CD14-positive monocyte (primary cell): ENCODE results near the gene NDUFB8. TPM values are rescaled to one million over a fixed set of nuclear protein-coding genes. Genes with fewer than 3 reads are reported as not detected.

Source experiments
- DNase-seq, 3 donors: peaks; one replicate each; pipeline ENCODE4 v3.0.0-alpha.2; 2011 to 2022
- H2AFZ ChIP-seq: 2 replicates; pipeline ENCODE4 v1.6.0; 2012; ENCODE audit warnings: mild to moderate bottlenecking, low read depth, low read length, inconsistent platforms; ENCODE audit not compliant: insufficient read depth, poor library complexity, severe bottlenecking
- H3K27ac ChIP-seq, 2 donors: 1 replicate in 1 of 2; 2 replicates in 1 of 2; pipeline ENCODE4 v1.5.1; 2012 to 2013; ENCODE audit warnings: low read length in 2 of 2, control low read depth in 1 of 2, inconsistent platforms in 1 of 2, low read depth in 1 of 2, mild to moderate bottlenecking in 1 of 2
- H3K27me3 ChIP-seq, 2 donors: one replicate each; pipeline versions ENCODE4 v1.6.0 to v1.6.1; 2011 to 2013; ENCODE audit warnings: low read length in 2 of 2; ENCODE audit not compliant: control insufficient read depth in 2 of 2, insufficient read depth in 2 of 2
- H3K36me3 ChIP-seq, 2 donors: replicated peaks in 1 of 2; 1 replicate in 1 of 2; 2 replicates in 1 of 2; pipeline versions ENCODE4 v1.5.1 to v1.6.1; 2012 to 2013; ENCODE audit warnings: low read length in 2 of 2, control low read depth in 1 of 2, inconsistent platforms in 1 of 2, mild to moderate bottlenecking in 1 of 2; ENCODE audit not compliant: insufficient read depth in 2 of 2, control insufficient read depth in 1 of 2
- H3K4me1 ChIP-seq, 2 donors: 1 replicate in 1 of 2; 2 replicates in 1 of 2; pipeline versions ENCODE4 v1.5.1 to v1.6.1; 2012 to 2013; ENCODE audit warnings: low read length in 2 of 2, control low read depth in 1 of 2, inconsistent platforms in 1 of 2, mild to moderate bottlenecking in 1 of 2, moderate library complexity in 1 of 2; ENCODE audit not compliant: insufficient read depth in 2 of 2, control insufficient read depth in 1 of 2
- H3K4me2 ChIP-seq: replicated peaks from 2 replicates; pipeline ENCODE3; 2012; ENCODE audit warnings: low read length, moderate library complexity, mild to moderate bottlenecking; ENCODE audit not compliant: poor library complexity, severe bottlenecking; ENCODE audit errors: extremely low read depth
- H3K4me3 ChIP-seq, 3 experiments: fragments of 200-600 bp in 1 of 3; sonication (generic) in 1 of 3; replicated peaks in 1 of 3; 1 replicate in 2 of 3; 2 replicates in 1 of 3; pipeline ENCODE4 v1.5.1; 2011 to 2013; ENCODE audit warnings: low read length in 3 of 3, mild to moderate bottlenecking in 3 of 3, control low read depth in 2 of 3, low read depth in 2 of 3, inconsistent platforms in 1 of 3, moderate library complexity in 1 of 3
- H3K79me2 ChIP-seq: 2 replicates; pipeline ENCODE4 v1.6.0; 2012; ENCODE audit warnings: mild to moderate bottlenecking, control low read depth, inconsistent platforms, low read length, moderate library complexity; ENCODE audit not compliant: insufficient read depth
- H3K9ac ChIP-seq: 2 replicates; pipeline ENCODE4 v1.6.0; 2017; ENCODE audit warnings: low read length, mild to moderate bottlenecking; ENCODE audit not compliant: insufficient read depth, poor library complexity, severe bottlenecking
- H3K9me3 ChIP-seq, 2 donors: replicated peaks in 1 of 2; 1 replicate in 1 of 2; 2 replicates in 1 of 2; pipeline versions ENCODE4 v1.5.1 to v1.6.1; 2012 to 2013; ENCODE audit warnings: low read length in 2 of 2, control low read depth in 1 of 2; ENCODE audit not compliant: control insufficient read depth in 1 of 2, insufficient read depth in 1 of 2
- H4K20me1 ChIP-seq: 2 replicates; pipeline ENCODE4 v1.6.0; 2012; ENCODE audit warnings: mild to moderate bottlenecking, low read length, control low read depth, moderate library complexity; ENCODE audit not compliant: insufficient read depth
- H3K27ac Mint-ChIP-seq, 7 donors: one replicate each; pipeline ENCODE4 v1.8.0; 2020; ENCODE audit warnings: mild to moderate bottlenecking in 7 of 7, mixed read lengths in 7 of 7, moderate library complexity in 6 of 7, inconsistent platforms in 2 of 7
- H3K27me3 Mint-ChIP-seq, 3 donors: one replicate each; pipeline ENCODE4 v1.8.0; 2021 to 2022; ENCODE audit warnings: low read depth in 3 of 3, mild to moderate bottlenecking in 3 of 3, mixed read lengths in 3 of 3, moderate library complexity in 3 of 3, inconsistent platforms in 1 of 3
- H3K36me3 Mint-ChIP-seq, 2 donors: one replicate each; pipeline ENCODE4 v1.8.0; 2020; ENCODE audit warnings: mixed read lengths in 2 of 2, inconsistent platforms in 1 of 2, mild to moderate bottlenecking in 1 of 2
- H3K4me1 Mint-ChIP-seq: one replicate; pipeline ENCODE4 v1.8.0; 2020; ENCODE audit warnings: mild to moderate bottlenecking, mixed read lengths
- H3K4me3 Mint-ChIP-seq, 2 donors: one replicate each; pipeline ENCODE4 v1.8.0; 2020; ENCODE audit warnings: mild to moderate bottlenecking in 2 of 2, mixed read lengths in 2 of 2, moderate library complexity in 1 of 2
- H3K9me3 Mint-ChIP-seq, 7 donors: one replicate each; pipeline ENCODE4 v1.8.0; 2020 to 2022; ENCODE audit warnings: mixed read lengths in 7 of 7, mild to moderate bottlenecking in 6 of 7, moderate library complexity in 6 of 7, inconsistent platforms in 2 of 7
- WGBS: methylation state at CpG from one replicate; pipeline ENCODE4 v1.1.5; 2013; ENCODE audit warnings: missing lambda C conversion rate; ENCODE audit not compliant: insufficient coverage; 5-methylcytosine and 5-hydroxymethylcytosine counted together
- intact Hi-C, 2 donors: fragments of 100-400 bp; cut with micrococcal nuclease; formaldehyde crosslinking; loops; one replicate each; pipeline versions ENCODE4 v1.15.0 to v1.15.1; 2023
- polyA plus RNA-seq, 3 donors: library from polyadenylated mRNA; depleted of rRNA in 1 of 3; unstranded in 2 of 3; stranded (reverse) in 1 of 3; fragments of 300-500 nt in 2 of 3; fragments of >200 nt in 1 of 3; fragmentation: Illumina TruSeq in 2 of 3; gene quantifications; 1 replicate in 2 of 3; 2 replicates in 1 of 3; pipeline ENCODE4 v1.2.3, GENCODE V29; 2012 to 2021
- TF ChIP-seq, protein P1 (sequence below): fragments of 200-600 bp; IDR thresholded peaks from one replicate; pipeline ENCODE4 v1.8.0; 2022; ENCODE audit warnings: antibody characterized with exemption, mild to moderate bottlenecking

The NDUFB8 gene
- polyA plus RNA-seq, 3 donors = 124 to 419 (median 381) TPM

DNA sequence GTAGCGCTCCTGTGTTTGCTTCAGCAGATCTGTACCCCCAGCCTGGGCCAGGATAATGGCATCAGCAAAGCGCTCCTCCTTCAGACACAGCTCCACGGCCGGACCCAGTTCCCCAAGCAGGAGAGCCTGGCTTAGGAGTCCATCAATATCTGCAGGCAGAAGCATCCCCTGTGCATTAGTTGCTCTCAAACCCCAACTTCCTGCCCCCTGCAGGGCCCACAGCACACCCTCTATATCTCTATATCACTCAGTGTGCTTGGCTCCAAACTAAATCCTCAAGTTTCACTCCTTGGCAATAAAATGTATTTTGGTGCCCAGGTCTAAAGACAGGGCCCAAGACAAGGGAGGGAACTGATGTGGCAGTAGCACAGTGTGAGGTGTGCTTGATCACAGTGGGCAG lies 31.6 kb downstream of the NDUFB8 start:
- no peak overlapping the region for H3K9ac ChIP-seq
- no peaks in the 10 kb centered on the region for H3K79me2 ChIP-seq
- intact Hi-C loops = no loop called here
- TF ChIP-seq, protein P1, sequence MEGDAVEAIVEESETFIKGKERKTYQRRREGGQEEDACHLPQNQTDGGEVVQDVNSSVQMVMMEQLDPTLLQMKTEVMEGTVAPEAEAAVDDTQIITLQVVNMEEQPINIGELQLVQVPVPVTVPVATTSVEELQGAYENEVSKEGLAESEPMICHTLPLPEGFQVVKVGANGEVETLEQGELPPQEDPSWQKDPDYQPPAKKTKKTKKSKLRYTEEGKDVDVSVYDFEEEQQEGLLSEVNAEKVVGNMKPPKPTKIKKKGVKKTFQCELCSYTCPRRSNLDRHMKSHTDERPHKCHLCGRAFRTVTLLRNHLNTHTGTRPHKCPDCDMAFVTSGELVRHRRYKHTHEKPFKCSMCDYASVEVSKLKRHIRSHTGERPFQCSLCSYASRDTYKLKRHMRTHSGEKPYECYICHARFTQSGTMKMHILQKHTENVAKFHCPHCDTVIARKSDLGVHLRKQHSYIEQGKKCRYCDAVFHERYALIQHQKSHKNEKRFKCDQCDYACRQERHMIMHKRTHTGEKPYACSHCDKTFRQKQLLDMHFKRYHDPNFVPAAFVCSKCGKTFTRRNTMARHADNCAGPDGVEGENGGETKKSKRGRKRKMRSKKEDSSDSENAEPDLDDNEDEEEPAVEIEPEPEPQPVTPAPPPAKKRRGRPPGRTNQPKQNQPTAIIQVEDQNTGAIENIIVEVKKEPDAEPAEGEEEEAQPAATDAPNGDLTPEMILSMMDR = no peak
- peaks cover 0 to 2% (median 0%) of the 10 kb centered on the region in 7 donors for H3K9me3 Mint-ChIP-seq
- peaks cover 49 to 76% of the 10 kb centered on the region in 2 donors for H3K36me3 ChIP-seq
- H3K4me1 ChIP-seq = peaks cover 0 to 5% of the 10 kb centered on the region in 2 donors
- peaks cover 8% of the 10 kb centered on the region for H3K4me1 Mint-ChIP-seq
- no peak overlapping the region for H3K27ac Mint-ChIP-seq
- H3K27me3 Mint-ChIP-seq = peaks cover 0 to 1% (median 0%) of the 10 kb centered on the region in 3 donors
- H2AFZ ChIP-seq = no peak overlapping the region
- H3K9me3 ChIP-seq = no peaks in the 10 kb centered on the region
- H3K4me2 ChIP-seq = no peak overlapping the region
- H3K27me3 ChIP-seq = no peaks in the 10 kb centered on the region
- no peaks in the 10 kb centered on the region for H4K20me1 ChIP-seq
- no peak for DNase-seq
- H3K4me3 ChIP-seq = no peak overlapping the region
- peaks cover 69 to 73% of the 10 kb centered on the region in 2 donors for H3K36me3 Mint-ChIP-seq
- no peak overlapping the region for H3K27ac ChIP-seq
- WGBS = 98% methylated on average over 4 of the region's 4 CpGs
- no peak overlapping the region for H3K4me3 Mint-ChIP-seq

DNA sequence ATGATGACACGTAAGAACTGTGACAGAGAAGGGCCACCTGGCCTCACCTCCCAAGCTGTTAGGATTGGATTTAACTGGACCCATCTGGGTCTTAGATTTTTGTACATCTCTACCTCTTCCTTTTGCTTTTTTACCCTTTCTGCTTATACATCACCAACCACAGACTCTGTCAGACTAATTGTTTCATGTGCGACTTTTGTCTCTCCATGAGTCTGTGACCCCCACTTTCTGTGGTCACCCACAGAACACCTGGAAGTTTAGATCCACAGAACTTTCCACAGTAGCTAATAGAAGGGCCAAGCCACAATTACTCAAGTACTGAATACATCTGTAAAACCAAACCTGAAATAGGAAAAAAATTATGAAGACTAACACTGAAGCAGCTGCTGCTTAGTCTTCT lies 33.1 kb downstream of the NDUFB8 start:
- Histone ChIP-seq H2AFZ (no peak overlapping the region), H3K27ac (no peak overlapping the region), H3K9me3 (no peaks in the 10 kb centered on the region), H3K79me2 (no peaks in the 10 kb centered on the region), H4K20me1 (no peaks in the 10 kb centered on the region), H3K36me3 (peaks cover 40 to 63% of the 10 kb centered on the region in 2 donors), H3K27me3 (no peaks in the 10 kb centered on the region), H3K4me2 (no peak overlapping the region), H3K4me3 (no peak overlapping the region), H3K9ac (no peak overlapping the region), H3K4me1 (peaks cover 0 to 3% of the 10 kb centered on the region in 2 donors)
- no peak overlapping the region for H3K27ac Mint-ChIP-seq
- 92% methylated on average over 2 of the region's 2 CpGs for WGBS
- H3K4me1 Mint-ChIP-seq = peaks cover 4% of the 10 kb centered on the region
- intact Hi-C loops = no loop called here
- no peak for DNase-seq
- H3K36me3 Mint-ChIP-seq = peaks cover 66% of the 10 kb centered on the region in 2 donors
- H3K4me3 Mint-ChIP-seq = no peak overlapping the region
- TF ChIP-seq, protein P1 = no peak
- H3K9me3 Mint-ChIP-seq = peaks cover 0 to 2% (median 0%) of the 10 kb centered on the region in 7 donors
- H3K27me3 Mint-ChIP-seq = peaks cover 0 to 1% (median 0%) of the 10 kb centered on the region in 3 donors
